CD4-positive, alpha-beta T cell treated with Interleukin-15 for 1 hour (primary cell): ENCODE data around the gene FAM221B.

ENCODE experiments used
- DNase-seq: peaks from one replicate; pipeline ENCODE4 v3.0.0-alpha.2; 2020

Gene FAM221B

DNA sequence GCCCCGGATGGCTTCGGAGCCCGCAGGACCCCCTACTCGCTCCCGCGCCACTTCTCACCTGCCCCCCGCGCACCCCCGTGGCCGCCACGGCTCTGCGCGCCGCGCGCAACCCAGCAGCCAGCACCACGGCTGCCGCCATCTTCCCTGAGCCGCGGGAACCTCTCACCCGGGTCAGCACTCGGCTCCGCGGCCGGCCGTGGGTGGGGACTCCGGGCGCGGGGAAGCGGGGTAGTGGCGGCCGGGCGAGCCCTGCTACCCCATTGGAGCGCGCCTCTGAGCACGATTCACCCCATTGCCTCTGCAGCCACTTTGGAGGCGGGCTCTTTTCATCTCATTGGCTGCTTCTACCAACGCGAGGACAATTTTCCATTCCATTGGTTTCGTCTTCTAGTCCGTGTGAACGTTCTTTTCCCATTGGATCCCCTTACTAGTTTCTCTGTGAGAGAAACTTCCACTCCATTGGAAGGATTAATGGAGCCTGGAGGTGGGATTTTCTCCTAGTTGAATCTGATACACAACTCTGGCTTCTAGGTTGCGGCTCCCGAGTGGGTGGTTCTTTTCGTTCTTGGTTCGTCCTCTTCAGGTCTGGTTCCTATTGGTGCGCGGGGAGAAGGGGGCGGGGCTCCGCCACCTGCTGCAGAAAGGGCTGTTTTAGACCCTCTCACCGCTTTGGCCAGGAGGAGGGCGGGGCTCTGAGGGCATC, 13.5 kb downstream of the FAM221B start, which contains the start of gene HINT2:
TSS of gene HINT2 (minus strand) at position 202 of the 703 bp plus-strand sequence. CDS start at position 139, 63 bp downstream.
- peak; percentile 98 for DNase-seq

DNA sequence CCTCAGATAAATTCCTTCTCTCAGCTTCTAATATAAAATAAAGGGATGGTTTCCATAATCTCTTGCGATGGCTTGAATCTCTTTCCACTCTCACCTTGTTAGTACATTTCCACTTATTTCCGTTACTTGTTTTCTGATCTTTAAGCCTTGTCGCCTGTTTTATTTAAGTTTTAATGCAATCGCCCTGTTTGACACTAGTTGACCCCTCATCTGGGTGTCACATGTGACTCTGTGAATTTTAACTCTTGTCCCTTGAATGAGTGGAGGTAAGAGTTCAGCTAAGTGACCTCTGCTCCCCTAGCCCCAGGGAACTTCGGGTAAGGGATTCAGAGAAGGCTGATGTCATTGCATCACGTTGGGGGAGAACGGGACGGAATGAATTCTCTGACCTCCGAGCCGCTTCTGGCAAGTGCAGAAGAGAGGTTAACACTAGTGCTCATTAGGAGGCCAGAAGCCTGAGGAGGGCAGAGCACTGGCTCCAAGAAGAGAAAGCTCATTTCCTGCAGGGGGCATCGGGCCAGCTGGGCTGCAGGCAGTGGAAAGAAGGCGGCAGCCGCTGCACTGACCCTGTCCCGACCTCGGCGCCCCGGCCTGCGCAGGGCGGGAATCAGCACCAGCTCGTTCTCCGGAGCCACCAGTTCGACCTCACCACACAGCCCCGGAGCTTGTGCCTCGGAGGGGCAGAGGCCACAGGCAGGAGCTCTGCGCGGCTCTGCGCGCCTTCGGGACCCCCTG, 14.3 kb downstream of the FAM221B start:
- DNase-seq: peak; percentile 31

DNA sequence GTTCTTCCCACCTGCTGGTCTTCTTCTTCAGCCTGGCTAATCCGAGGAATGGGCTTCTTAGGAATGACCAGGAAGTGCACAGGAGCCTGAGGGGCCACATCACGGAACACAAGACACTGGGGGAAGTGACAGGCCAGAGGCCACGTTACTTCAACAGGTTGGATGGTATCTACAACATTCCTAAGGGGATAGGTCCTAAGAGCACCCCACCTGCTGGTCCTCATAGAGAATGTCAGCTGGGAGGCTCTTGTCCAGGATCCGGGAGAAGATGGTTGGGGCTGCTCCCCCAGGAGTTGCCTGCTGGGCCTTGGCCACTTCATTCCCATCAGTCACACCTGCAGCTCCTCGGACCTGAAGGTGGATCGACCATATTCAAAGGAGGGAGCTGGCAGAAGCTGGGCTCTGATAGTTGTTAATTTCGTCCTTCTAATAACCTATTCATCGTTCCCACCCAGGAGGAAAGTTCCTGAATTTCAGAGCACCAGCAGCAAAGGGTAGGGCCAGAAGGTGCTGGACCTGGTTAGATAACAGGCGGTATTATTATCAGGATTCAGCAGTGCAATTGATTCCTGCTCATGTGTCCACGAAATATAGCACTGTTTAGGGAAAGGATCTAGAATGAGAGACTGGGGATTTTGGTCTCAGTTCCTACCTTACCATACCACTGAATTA, 15.0 kb downstream of the FAM221B start:
- no peak for DNase-seq

DNA sequence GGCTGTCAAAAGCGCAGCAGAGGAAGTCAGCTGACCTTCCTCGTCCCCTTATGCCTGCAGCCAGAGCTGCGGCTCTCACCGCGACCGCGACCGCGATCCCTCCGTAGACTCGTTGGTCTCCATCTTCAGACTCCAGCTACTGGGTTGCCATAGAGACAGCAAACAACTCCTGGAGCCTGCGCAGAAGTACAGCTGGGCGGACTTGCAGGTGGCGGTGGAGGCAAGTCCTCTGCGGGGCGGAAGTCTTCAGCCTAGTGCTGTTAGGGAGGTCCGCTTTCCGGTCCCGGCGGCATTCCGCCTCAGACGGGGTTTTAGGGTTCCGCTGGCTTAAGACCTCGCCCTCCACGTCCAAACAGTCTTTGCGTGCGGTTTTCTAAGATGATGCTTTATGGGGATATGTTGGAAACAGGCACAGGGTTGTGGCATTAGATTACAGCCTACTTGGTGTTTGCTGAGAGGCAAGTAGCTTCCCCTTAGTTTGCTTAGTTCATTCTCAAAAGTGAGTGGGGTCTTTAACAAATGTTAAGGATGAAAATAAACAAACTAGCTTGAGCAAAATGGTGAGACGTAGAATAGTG, 16.4 kb downstream of the FAM221B start, which contains the start of gene SPAG8:
TSS of gene SPAG8 (minus strand) at position 238 of the 578 bp plus-strand sequence. CDS start at position 123, 115 bp downstream.
- peak; percentile 99 for DNase-seq

DNA sequence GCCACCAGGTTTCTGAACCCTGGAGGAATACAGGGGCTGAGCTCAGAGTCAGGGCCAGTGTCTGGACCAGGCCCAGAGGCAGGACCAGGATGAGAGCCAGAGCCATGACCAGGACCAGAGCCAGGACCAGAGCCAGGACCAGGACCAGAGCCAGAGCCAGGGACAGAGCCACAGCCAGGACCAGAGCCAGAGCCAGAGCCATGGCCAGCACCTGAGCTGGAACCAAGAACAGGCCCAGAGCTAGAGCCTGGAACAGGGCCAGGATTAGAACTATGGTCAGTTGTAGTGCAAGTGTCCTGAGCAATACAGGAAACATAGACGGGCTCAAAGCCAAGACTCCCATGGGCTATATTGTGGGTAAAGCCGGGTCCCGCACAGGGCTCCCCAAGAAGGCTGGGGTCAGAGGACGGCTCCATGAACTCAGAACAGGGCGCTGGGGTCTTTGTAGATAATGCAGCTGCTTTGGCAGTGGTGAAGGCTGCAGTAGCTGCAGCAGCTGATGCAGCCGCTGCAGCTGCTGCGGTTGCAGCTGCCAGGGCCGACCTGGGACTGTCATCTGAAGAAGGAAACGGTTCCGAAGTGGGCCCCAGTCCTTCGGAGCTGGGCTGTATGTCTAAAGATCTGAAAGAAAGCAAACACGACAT, 17.0 kb downstream of the FAM221B start:
- no peak for DNase-seq

DNA sequence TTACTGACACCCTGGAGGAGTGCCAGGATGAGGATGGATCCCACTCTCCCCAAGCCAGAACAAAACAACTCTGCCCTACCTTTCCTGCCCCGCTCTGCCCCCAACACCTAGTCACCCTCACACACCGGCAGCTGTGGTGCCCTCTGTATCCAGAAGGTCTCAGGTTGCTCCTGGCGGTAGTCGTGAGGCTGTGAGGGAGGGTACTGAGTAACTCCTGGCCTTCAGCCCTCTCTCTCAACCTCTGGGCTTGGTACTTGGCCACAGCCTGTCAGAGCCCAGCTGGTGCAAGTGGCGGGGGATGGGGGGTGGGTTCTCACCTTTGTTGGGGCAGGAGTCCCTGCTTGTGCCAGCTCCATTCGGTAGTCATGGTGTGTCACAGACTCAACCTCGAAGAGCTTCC, 18.4 kb downstream of the FAM221B start:
- no peak for DNase-seq

DNA sequence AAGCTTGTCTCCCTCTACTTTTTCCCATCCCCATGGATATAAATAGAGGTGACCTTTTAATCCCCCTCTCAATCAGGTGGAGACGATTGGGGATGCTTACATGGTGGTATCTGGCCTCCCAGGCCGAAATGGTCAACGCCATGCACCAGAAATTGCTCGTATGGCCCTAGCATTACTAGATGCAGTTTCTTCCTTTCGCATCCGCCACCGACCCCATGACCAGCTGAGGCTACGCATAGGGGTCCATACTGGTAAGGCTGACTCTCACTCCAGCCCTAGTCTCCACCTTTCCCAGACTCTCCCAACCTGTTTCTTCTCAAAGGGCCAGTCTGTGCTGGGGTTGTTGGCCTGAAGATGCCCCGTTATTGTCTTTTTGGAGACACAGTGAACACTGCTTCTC, 20.1 kb downstream of the FAM221B start:
- no peak for DNase-seq

DNA sequence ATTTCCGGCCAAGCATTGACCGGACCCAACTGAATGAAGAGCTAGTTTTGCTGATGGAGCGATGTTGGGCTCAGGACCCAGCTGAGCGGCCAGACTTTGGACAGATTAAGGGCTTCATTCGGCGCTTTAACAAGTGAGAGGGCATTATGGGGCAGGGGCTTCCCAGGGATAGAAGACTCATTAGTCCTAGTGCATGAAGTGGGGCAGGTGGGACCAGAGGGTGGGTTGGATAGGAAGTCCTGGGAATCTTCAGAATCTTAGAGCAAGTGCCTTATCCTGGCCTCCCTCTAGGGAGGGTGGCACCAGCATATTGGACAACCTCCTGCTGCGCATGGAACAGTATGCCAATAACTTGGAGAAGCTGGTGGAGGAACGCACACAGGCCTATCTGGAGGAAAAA, 22.4 kb downstream of the FAM221B start:
- no peak for DNase-seq

DNA sequence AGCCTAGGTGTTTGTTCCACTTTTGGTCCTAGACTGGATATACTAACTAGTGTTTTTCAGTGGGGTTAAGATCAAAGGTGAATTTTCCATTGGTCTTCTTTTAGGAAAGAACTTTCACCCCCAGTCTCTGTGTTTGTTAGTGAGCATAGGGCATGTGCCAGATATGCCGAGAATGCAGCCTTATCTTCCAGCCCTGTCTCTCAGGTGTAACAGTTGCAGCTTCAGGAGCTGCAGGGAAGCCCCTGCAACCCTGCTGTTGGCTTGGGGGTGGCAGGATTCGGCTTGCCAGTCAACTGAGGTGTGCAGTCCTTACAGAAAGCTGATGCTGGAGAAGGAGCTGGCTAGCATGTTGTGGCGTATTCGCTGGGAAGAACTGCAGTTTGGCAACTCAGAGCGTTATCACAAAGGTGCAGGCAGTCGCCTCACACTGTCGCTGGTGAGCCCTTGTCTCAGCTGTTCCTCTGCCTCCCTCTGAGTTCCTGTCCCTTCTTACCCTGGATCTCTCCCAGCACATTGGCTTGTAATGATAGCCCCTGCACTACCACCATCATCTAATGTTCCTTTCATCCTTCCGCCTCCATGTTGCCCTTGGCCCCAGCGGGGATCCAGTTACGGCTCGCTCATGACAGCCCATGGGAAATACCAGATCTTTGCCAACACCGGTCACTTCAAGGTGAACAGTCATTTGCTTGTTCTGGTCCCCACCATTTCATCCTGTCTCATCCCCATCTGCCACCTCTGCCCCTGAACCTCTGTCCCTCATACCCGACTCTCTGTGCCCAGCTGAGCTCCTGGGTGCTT, 27.0 kb downstream of the FAM221B start:
- no peak for DNase-seq

DNA sequence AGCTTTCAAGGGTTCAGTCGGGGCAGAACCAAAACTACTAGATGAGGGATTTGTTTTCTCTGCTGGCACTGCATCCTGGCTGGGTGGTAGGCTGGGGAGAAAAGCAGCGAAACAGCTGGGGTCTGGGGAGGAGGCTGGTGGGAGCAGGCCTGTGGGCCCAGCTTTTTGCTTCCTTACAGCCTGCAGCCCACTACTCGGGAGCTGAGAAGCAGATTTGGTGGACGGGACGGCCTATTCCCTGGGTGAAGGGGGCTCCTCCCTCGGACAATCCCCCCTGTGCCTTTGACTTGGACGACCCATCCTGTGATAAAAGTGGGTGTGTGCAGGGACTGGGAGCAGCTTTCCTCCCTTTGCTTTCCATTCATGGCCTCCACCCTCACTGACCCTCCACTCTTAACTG, 28.0 kb downstream of the FAM221B start:
- no peak for DNase-seq

DNA sequence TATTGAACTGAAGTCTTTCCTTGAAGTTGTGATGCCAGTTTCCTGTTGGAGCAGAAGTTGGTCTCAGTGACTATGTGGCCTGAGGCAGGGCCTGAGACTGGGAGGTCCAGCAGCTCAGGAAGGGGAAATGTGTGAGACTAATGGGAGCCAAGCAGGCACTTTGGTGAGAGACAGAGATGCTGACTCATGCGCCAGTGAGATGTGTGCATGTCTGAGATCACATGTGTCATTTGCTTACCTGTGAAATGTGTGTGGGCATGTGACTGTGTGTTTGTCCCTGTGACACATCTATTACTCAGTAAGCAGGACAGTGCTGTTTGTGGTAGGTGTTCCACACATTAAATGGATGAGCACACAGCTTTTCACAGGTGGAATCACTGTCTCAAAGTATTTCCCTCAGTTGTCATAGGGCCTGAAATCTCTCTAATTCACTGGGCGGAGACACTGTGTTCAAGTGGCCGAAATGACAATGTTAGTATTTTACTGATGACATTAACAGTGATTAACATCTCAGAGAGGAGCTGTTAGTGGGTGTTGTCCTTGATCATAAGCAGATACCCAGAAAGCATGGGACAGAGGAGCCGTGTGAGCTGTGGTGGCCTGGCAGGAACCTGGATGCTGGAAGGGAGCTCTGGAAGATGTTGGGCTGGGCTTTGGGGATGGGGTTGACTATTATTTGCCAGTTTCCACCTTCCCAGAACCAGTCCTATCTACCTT, 29.7 kb downstream of the FAM221B start:
- DNase-seq: no peak

DNA sequence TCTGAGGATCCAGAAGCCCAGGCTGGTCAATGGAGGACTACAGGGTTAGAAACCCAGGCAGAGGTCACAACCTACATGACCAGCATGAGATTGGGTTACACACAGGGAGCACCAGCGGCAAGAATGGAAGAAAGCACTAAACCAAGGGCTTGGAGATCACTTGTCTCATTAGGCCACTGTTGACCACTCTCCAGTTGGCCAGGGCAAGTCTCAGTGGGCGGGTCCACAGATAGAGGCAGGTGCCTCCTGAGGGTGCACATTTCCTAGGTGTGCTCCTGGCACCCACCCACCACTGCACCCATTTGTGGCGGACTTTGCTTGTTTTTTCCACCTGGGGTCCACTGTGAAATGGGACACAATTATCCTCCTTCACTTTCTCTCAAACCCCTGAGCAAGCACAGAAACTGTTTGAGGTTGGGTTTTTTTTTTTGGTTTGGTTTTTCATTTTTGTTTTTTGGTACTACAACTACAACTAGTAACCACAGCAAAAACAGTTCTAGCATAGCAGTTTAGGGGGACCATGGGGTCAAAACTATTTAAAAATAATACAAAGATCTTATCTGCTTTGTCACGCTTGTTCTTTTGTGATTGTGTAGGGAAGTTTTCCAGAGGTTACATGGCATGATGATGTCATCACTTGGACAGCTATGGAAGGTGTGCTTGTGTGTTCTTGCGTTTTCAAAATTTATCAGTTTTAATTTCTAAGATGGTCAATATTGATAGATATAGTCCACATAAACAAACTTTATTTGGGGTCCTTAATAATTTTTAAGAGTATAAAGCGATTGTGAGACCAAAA, 31.0 kb downstream of the FAM221B start:
- DNase-seq: no peak

DNA sequence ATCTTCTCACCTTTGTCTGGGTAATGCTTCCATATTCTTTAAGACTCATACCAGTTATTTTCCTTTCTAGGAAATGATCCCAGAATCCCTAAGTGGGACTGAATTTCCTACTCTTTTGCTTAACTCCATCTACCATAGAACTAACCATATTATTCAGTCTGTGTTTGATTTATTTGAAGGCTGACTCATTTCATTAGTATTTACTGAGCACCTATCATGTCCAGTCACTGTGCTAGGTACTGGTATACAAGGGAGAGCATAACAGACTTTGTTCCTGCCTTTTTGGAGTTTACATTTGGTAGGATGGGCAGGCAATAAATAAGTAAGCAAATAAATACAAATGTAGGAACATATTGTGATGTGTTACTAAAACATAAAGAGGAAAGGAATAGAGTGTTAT, 32.8 kb downstream of the FAM221B start:
- DNase-seq: no peak

DNA sequence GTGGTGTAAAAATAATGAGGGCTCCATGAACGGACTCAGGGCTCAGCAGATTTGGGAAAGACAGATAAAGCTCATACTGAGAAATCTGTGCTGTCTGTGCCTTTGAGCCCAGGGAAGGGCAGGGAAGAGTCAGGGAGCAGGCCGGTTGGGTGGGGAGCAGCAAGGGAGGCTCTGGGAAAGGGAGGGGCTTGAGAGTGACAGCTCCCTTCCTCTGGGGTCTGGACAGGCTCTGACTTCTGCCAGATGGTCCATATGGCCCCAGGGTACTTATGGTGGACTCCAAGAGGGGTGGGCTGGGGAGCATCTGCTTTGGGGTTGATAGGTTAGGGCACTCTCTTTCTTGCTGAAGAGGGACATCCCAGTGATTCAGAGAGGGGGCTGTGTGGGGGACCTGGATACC, 35.1 kb downstream of the FAM221B start:
- DNase-seq: no peak

DNA sequence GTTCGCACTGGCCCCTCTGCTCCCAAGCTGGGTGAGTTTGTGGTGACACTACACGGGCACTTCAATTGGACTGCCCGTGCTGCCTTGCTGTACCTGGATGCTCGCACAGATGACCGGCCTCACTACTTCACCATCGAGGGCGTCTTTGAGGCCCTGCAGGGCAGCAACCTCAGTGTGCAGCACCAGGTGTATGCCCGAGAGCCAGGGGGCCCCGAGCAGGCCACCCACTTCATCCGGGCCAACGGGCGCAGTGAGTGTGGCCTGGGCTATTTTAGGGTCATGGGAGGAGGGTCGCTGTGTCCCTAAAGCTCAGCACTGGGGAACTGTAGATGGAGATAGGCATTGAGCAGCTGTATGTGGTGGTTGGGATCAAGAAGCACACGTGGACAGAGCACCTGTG, 35.7 kb downstream of the FAM221B start:
- DNase-seq: no peak

DNA sequence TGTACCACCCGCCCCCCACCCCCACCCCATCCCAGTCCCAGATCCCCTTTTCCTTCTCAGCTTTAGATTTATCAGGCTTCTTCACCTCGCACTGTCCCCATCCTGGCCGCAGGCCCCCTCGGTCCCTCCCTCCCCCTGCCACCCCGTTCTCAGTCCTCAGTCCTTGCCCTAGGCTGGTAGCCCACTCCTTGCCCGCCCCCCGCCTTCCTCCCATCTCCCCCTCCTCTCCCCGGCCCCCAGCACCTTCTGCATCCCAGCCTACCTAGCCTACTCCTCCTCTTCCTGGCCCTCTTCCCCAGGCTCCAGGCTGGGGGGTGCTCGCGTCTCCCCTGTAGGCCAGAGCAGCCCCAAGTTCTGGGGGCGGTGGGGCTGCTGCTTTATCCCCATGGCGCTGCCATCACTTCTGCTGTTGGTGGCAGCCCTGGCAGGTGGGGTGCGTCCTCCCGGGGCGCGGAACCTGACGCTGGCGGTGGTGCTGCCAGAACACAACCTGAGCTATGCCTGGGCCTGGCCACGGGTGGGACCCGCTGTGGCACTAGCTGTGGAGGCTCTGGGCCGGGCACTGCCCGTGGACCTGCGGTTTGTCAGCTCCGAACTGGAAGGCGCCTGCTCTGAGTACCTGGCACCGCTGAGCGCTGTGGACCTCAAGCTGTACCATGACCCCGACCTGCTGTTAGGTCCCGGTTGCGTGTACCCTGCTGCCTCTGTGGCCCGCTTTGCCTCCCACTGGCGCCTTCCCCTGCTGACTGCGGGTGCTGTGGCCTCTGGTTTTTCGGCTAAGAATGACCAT, 36.3 kb downstream of the FAM221B start:
- no peak for DNase-seq

DNA sequence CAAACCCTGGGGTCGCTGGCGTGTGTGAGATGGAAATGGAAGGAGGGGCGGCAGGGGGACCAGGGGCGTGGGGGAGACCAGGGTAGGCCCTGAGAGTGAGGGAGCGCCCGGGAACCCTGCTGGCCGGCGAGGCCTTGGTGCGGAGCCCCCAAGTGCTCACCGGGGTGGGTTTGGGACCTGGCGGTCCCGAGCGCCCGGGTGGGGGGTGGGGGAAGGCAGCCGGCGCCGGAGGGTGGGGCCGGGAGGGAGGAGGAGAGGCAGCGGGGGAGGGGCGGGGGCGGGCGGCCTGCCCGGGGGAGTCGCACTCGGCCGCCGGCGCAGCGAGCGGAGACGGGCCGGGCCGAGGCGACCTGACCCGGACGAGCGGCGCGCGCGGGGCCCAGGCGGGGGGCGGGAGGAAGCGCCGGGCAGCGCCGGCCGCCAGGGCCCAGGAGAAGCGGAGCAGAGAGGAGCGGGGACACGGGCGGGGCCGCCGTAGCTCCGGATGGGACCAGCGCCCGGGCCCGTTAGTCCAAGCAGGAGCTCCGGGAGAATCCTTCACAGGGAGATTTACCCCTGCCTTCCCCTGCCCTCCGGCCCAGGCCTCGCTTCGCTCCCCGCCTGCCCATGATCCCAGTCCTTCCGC, 37.1 kb downstream of the FAM221B start, which contains the start of gene NPR2:
TSS of gene NPR2 (plus strand) at position 295 of the 625 bp plus-strand sequence. CDS start 818 bp downstream, outside the sequence.
- no peak for DNase-seq

DNA sequence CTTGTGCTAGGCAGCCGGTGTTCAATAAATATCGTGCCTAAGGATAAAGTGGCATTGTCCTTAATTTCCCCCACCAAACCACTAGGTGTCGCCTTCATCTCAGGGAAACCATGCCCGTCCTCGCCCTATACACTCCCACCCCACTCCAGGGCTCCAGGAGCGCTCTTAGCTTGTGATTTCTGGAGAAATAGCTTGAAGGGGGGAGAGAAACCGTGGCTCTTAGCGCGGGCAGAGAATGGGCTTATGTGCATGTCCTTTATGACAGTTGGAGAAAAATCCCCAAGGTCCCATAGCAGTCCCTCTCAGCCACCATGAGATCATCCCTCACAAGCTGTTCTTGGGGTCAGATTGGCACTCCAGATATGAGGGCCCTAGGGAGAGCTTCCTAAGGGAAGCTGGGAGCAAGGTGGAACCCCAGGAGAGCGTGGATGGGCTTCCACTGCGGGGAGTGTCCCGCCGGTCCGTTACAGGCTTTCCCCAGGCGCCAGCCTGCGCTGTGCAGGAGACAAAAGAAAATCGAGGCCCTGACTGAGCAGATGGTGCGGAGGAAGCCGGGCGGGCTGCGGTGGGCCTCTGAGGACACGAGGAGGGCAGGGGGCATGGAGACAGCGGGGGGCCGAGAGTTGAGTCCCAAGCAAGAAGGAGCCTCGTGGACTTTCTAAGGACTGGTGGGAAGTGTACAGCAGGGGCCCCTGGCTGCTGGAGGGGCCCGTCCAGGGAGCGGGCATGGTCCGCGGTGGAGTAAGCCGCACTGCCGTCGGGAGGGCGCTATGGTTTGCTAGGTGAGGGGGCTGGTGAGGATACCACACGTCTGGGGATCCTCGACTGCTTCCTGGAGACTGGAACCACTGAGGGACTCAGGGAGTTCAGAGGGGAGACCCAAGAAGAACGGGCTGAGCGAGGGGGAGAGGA, 37.9 kb downstream of the FAM221B start:
- peak; percentile 59 for DNase-seq
